Measurements from ENCODE around the gene ELL2.
A peak's percentile ranks its signal among the peaks of the same experiment; 100 is the strongest.

The ELL2 gene

DNA sequence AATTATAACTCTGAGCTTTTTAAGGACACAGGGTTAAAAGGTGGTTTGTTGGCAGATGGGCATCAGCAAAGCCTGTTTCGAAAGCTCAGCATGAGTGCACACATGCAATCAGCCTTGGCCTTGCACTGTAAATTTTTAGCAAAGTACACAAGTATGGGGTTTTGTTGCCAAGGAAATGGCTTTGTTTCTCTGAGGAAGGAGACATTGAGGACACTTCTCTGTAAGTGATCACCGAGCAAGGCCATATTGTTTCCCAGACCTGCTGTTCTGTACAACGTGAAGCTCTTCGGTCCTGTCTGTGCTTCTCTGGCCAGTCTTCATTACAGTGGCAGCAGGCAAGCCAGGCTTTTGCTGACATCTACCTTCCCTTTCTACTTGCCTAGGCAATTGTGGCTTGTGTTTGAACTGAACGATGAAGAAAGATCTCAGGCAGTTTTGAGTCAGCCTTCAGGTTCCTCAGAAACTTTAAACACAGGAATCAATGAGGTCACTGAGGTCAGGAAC, 111.2 kb downstream of the ELL2 start:
- TF ChIP-seq CTCF (IDR thresholded peaks at IDR 0.05) (no peak), ZFX (IDR thresholded peaks at IDR 0.05; ENCODE audit: borderline replicate concordance) (no peak)
- no peak overlapping the region for H3K27ac ChIP-seq

DNA sequence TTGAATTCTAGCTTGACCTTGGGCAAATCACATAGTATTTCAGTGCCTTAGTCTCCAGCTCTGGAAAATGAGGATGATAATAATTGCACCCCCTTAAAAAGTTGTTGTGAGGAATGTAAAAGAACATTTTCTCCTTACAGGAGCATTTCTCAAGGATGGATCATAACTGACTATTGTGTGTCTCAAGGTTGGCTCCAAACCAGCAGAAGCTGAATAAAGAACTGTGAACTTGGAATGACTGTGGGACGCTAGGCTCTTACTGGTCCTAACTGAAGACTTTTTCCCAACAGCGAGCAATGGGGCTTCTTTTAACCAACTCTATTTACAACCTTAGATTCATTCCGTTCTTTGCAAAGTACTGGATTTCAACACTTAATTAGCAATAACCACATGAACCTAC, 113.0 kb downstream of the ELL2 start:
- H3K27ac ChIP-seq, result no peak overlapping the region
- no peak for TF ChIP-seq ZFX (IDR thresholded peaks at IDR 0.05; ENCODE audit: borderline replicate concordance)

- no peak for TF ChIP-seq ZFX (IDR thresholded peaks at IDR 0.05; ENCODE audit: borderline replicate concordance)
- TF ChIP-seq CTCF (IDR thresholded peaks at IDR 0.05), result peak; percentile 49
- H3K27ac ChIP-seq, result no peak overlapping the region
Observed at GRCh38 chr5:95847261-95847592, 114.4 kb downstream of the ELL2 start.

- TF ChIP-seq ZFX (IDR thresholded peaks at IDR 0.05; ENCODE audit: borderline replicate concordance) (no peak), CTCF (IDR thresholded peaks at IDR 0.05) (peak; percentile 94)
- H3K27ac ChIP-seq, result no peak overlapping the region
Observed at GRCh38 chr5:95846554-95847260, 114.9 kb downstream of the ELL2 start.

DNA sequence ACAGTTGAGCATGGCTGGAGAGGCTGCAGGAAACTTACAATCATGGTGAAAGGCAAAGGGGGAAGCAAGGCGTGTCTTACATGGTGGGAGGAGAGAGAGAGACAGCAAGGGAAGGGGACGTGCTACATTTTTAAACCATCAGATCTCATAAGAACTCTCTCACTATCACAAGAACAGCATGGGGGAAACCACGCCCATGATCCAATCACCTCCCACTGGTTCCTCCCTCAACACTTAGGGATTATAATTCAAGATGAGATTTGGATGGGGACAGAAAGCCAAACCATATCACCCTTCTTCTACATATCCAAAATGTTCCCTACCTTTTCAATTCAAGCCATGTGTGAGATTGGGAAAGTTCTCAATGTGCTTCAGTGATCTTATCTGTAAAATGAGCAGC, 116.3 kb downstream of the ELL2 start:
- TF ChIP-seq ZFX (IDR thresholded peaks at IDR 0.05; ENCODE audit: borderline replicate concordance), result no peak
- TF ChIP-seq CTCF (IDR thresholded peaks at IDR 0.05), result no peak
- no peak overlapping the region for H3K27ac ChIP-seq

GRCh38 chr5:95843733-95844223, 117.9 kb downstream of the ELL2 start:
- TF ChIP-seq CTCF (IDR thresholded peaks at IDR 0.05) (no peak), ZFX (IDR thresholded peaks at IDR 0.05; ENCODE audit: borderline replicate concordance) (no peak)
- H3K27ac ChIP-seq, result peak overlapping the region; percentile 28; the same call in 1 of the 2 replicates

- no peak for TF ChIP-seq CTCF (IDR thresholded peaks at IDR 0.05)
- no peak for TF ChIP-seq ZFX (IDR thresholded peaks at IDR 0.05; ENCODE audit: borderline replicate concordance)
Observed at GRCh38 chr5:95842854-95843544, 118.7 kb downstream of the ELL2 start.

More at GRCh38 chr5:95842854-95843544, 118.7 kb downstream of the ELL2 start:
- 0 out of 2 replicates have a peak overlapping the region, but pooled peaks have one; percentile 28 for H3K27ac ChIP-seq

Data from 22Rv1 (cell line).